Measurements from ENCODE around the gene PI4K2A.
A peak's percentile ranks its signal among the peaks of the same experiment; 100 is the strongest.

Gene PI4K2A
- 73.9 to 214 (median 149) reads per million in 17 experiments for total RNA-seq

- DNase-seq = peak; percentile 100
Measured at GRCh38 chr10:97640174-97640867, at the start of gene PI4K2A. TSS of gene PI4K2A (plus strand) at chr10:97640671. CDS start at chr10:97640743, 72 bp downstream.

- no peak for DNase-seq
Measured at GRCh38 chr10:97590748-97591495, 49.5 kb upstream of the PI4K2A start.

- no peak for DNase-seq
Measured at GRCh38 chr10:97593421-97593820, 47.0 kb upstream of the PI4K2A start.

GRCh38 chr10:97596101-97597082, 44.1 kb upstream of the PI4K2A start:
- peak; percentile 13 to 50 (median 28) for DNase-seq

GRCh38 chr10:97597778-97598177, 42.7 kb upstream of the PI4K2A start:
- no peak for DNase-seq

GRCh38 chr10:97598407-97599271, 41.8 kb upstream of the PI4K2A start:
- DNase-seq = no peak

GRCh38 chr10:97599272-97599619, 41.2 kb upstream of the PI4K2A start:
- DNase-seq = no peak

GRCh38 chr10:97600616-97601015, 39.9 kb upstream of the PI4K2A start:
- no peak for DNase-seq

GRCh38 chr10:97601268-97602215, 38.9 kb upstream of the PI4K2A start:
- DNase-seq = no peak

GRCh38 chr10:97607095-97607636, 33.3 kb upstream of the PI4K2A start:
- DNase-seq = no peak

- no peak for DNase-seq
Measured at GRCh38 chr10:97608991-97609561, 31.4 kb upstream of the PI4K2A start.

GRCh38 chr10:97611473-97611872, 29.0 kb upstream of the PI4K2A start:
- DNase-seq = no peak

GRCh38 chr10:97612386-97612785, 28.1 kb upstream of the PI4K2A start:
- peak in 3 of 4 experiments; percentile 4 to 43 (median 41) for DNase-seq

- DNase-seq = no peak
Measured at GRCh38 chr10:97618285-97618684, 22.2 kb upstream of the PI4K2A start.

GRCh38 chr10:97618733-97619132, 21.7 kb upstream of the PI4K2A start:
- no peak for DNase-seq

GRCh38 chr10:97623277-97623676, 17.2 kb upstream of the PI4K2A start:
- no peak for DNase-seq

- no peak for DNase-seq
Measured at GRCh38 chr10:97627731-97628130, 12.7 kb upstream of the PI4K2A start.

GRCh38 chr10:97628228-97628627, 12.2 kb upstream of the PI4K2A start:
- no peak for DNase-seq

GRCh38 chr10:97629289-97629688, 11.2 kb upstream of the PI4K2A start:
- no peak for DNase-seq

- DNase-seq = no peak
Measured at GRCh38 chr10:97631098-97631497, 9.4 kb upstream of the PI4K2A start.

All from suppressor macrophage (primary cell).